T47D (cell line): ENCODE results near the gene HECW1.

Source experiments
- DNase-seq, 2 experiments: peaks; one replicate each; pipeline versions ENCODE4 v3.0.0 to v3.0.0-alpha.2; 2011 to 2012; ENCODE audit warnings: low read depth in 1 of 2, low spot score in 1 of 2
- JUND ChIP-seq: IDR thresholded peaks from 2 replicates; pipeline ENCODE4 v1.6.1; 2012; ENCODE audit warnings: low read depth
- in situ Hi-C: cut with HindIII; loops from 2 replicates; pipeline ENCODE4 v1.10.0; 2016; ENCODE audit warnings: low sequenced_read_pairs, low pct_unique_long_range_greater_than_20kb

Gene HECW1

GRCh38 chr7:43234968-43235367, 122.5 kb downstream of the HECW1 start:
- in situ Hi-C loops, result no loop called here
- TF ChIP-seq JUND, result no peak
- no peak for DNase-seq

GRCh38 chr7:43240565-43240964, 128.1 kb downstream of the HECW1 start:
- TF ChIP-seq JUND, result no peak
- in situ Hi-C loops, result no loop called here
- no peak for DNase-seq

- in situ Hi-C loops, result no loop called here
- TF ChIP-seq JUND, result no peak
- DNase-seq, result no peak
Measured at GRCh38 chr7:43242628-43243255, 130.3 kb downstream of the HECW1 start.

GRCh38 chr7:43244232-43244631, 131.8 kb downstream of the HECW1 start:
- TF ChIP-seq JUND, result no peak
- no peak for DNase-seq
- in situ Hi-C loops, result no loop called here

GRCh38 chr7:43244784-43245183, 132.3 kb downstream of the HECW1 start:
- no peak for TF ChIP-seq JUND
- in situ Hi-C loops, result no loop called here
- no peak for DNase-seq

GRCh38 chr7:43247757-43248156, 135.3 kb downstream of the HECW1 start:
- DNase-seq, result no peak

GRCh38 chr7:43248553-43248952, 136.1 kb downstream of the HECW1 start:
- in situ Hi-C loops, result no loop called here
- DNase-seq, result no peak
- no peak for TF ChIP-seq JUND

More at GRCh38 chr7:43247757-43248156, 135.3 kb downstream of the HECW1 start:
- in situ Hi-C loops, result no loop called here
- TF ChIP-seq JUND, result no peak

GRCh38 chr7:43248961-43249822, 136.7 kb downstream of the HECW1 start:
- in situ Hi-C loops, result no loop called here
- no peak for TF ChIP-seq JUND
- DNase-seq, result peak in 1 of 2 experiments; percentile 19

- in situ Hi-C loops, result no loop called here
- TF ChIP-seq JUND, result no peak
- DNase-seq, result no peak
Measured at GRCh38 chr7:43249823-43250145, 137.3 kb downstream of the HECW1 start.

- in situ Hi-C loops, result no loop called here
- peak; percentile 47 to 92 for DNase-seq
- no peak for TF ChIP-seq JUND
Measured at GRCh38 chr7:43260980-43261878, 148.8 kb downstream of the HECW1 start.

- in situ Hi-C loops, result no loop called here
- DNase-seq, result no peak
- TF ChIP-seq JUND, result no peak
Measured at GRCh38 chr7:43265139-43265538, 152.7 kb downstream of the HECW1 start.

GRCh38 chr7:43273939-43274719, 161.7 kb downstream of the HECW1 start:
- no peak for TF ChIP-seq JUND
- in situ Hi-C loops, result no loop called here
- no peak for DNase-seq
